Measurements from ENCODE around the gene BIRC7.

Gene BIRC7

GRCh38 chr20:63268671-63269439 lies 33.1 kb downstream of the BIRC7 start:
- DNase-seq = no peak

- no peak for DNase-seq
Measured at GRCh38 chr20:63269724-63270123, 34.0 kb downstream of the BIRC7 start.

- no peak for DNase-seq
Measured at GRCh38 chr20:63270606-63271325, 35.1 kb downstream of the BIRC7 start.

GRCh38 chr20:63272105-63273058 lies 36.7 kb downstream of the BIRC7 start, which contains the start of gene ARFGAP1:
Gene ARFGAP1 (plus strand): TSS chr20:63272813. CDS start chr20:63275581, 2,768 bp downstream.
- peak; percentile 79 for DNase-seq

- DNase-seq = no peak
Measured at GRCh38 chr20:63273059-63273579, 37.4 kb downstream of the BIRC7 start.

GRCh38 chr20:63273635-63274380 lies 38.1 kb downstream of the BIRC7 start:
- DNase-seq = no peak

- DNase-seq = no peak
Measured at GRCh38 chr20:63274381-63275228, 38.9 kb downstream of the BIRC7 start.

- no peak for DNase-seq
Measured at GRCh38 chr20:63275825-63276224, 40.1 kb downstream of the BIRC7 start.

- no peak for DNase-seq
Measured at GRCh38 chr20:63276956-63277355, 41.3 kb downstream of the BIRC7 start.

- no peak for DNase-seq
Measured at GRCh38 chr20:63277466-63278272, 42.0 kb downstream of the BIRC7 start.

- DNase-seq = no peak
Measured at GRCh38 chr20:63278661-63279060, 43.0 kb downstream of the BIRC7 start.

GRCh38 chr20:63279931-63280330 lies 44.2 kb downstream of the BIRC7 start:
- no peak for DNase-seq

- DNase-seq = no peak
Measured at GRCh38 chr20:63280371-63280770, 44.7 kb downstream of the BIRC7 start.

GRCh38 chr20:63280929-63281545 lies 45.3 kb downstream of the BIRC7 start:
- no peak for DNase-seq

- DNase-seq = no peak
Measured at GRCh38 chr20:63281742-63282665, 46.3 kb downstream of the BIRC7 start.

- DNase-seq = no peak
Measured at GRCh38 chr20:63282946-63283345, 47.2 kb downstream of the BIRC7 start.

GRCh38 chr20:63283397-63284082 lies 47.8 kb downstream of the BIRC7 start:
- DNase-seq = no peak

GRCh38 chr20:63284083-63284440 lies 48.4 kb downstream of the BIRC7 start:
- no peak for DNase-seq
